ENCODE measurements around the gene CCDC171.

GRCh38 chr9:15909297-15909696 lies 356.5 kb downstream of the CCDC171 start:
- TF ChIP-seq POLR2A (IDR thresholded peaks at IDR 0.05) (no peak), EP300 (IDR thresholded peaks at IDR 0.05) (no peak), POLR2AphosphoS5 (IDR thresholded peaks at IDR 0.05) (no peak)
- TF ChIP-seq, protein P1, sequence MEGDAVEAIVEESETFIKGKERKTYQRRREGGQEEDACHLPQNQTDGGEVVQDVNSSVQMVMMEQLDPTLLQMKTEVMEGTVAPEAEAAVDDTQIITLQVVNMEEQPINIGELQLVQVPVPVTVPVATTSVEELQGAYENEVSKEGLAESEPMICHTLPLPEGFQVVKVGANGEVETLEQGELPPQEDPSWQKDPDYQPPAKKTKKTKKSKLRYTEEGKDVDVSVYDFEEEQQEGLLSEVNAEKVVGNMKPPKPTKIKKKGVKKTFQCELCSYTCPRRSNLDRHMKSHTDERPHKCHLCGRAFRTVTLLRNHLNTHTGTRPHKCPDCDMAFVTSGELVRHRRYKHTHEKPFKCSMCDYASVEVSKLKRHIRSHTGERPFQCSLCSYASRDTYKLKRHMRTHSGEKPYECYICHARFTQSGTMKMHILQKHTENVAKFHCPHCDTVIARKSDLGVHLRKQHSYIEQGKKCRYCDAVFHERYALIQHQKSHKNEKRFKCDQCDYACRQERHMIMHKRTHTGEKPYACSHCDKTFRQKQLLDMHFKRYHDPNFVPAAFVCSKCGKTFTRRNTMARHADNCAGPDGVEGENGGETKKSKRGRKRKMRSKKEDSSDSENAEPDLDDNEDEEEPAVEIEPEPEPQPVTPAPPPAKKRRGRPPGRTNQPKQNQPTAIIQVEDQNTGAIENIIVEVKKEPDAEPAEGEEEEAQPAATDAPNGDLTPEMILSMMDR (IDR thresholded peaks at IDR 0.05): no peak

Measured in suprapubic skin (tissue), 4 donors.